DLD1 (cell line): ENCODE measurements around the gene GZF1.
"Not testable (repeated sequence)": the region's sequence is repeated elsewhere in the genome, so short reads cannot be mapped to it uniquely, and the experiment has no call there.

Source experiments
- in situ Hi-C: cut with HindIII; loops from 2 replicates; pipeline ENCODE4 v1.10.0; 2017; ENCODE audit warnings: low sequenced_read_pairs

Gene GZF1

DNA sequence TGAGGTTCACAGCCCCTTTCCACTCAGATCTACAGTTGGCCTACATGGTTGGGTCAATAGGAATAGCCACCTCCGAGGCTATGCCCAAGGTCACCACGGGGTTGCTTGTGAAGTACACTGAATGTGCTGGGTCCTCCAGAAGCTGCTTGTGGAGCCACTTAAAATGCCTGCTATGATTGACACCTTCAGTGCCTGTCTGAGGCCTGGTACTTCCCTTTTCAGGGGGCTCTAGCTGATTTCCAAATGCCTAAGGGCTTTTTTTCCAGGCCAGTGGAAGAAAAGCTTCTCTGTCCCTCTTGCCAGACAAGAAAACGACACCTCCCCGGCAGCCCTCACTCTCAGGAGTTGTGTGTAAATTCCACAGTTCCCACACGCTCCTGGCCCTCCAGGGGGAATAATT is 17.6 kb upstream of the GZF1 start:
- in situ Hi-C loops: no loop called here

DNA sequence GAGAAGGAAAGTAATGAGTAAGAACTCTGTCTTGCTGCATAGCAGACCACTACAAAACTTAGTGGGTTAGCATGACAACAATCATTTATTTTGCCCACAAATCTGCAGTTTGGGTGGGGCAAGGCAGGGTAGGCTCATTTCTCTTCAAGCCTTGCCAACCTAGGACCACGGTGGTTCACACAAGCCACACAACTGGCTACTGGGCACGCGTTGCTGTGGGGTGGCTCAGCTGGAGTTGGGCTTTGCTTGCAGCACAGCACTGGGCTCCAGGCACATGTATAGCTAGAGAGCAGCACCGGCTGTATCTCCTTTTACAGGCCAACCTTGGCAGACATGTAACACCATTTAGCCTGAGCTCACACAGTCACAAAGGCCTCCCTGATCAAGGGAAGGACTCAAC is 16.0 kb upstream of the GZF1 start:
- in situ Hi-C loops: no loop called here

- in situ Hi-C loops: no loop called here
Measured at GRCh38 chr20:23347791-23348190, 14.2 kb upstream of the GZF1 start.

- in situ Hi-C loops: not testable (repeated sequence)
Measured at GRCh38 chr20:23348510-23348909, 13.5 kb upstream of the GZF1 start.

- in situ Hi-C loops: no loop called here
Measured at GRCh38 chr20:23349338-23350195, 12.4 kb upstream of the GZF1 start.

DNA sequence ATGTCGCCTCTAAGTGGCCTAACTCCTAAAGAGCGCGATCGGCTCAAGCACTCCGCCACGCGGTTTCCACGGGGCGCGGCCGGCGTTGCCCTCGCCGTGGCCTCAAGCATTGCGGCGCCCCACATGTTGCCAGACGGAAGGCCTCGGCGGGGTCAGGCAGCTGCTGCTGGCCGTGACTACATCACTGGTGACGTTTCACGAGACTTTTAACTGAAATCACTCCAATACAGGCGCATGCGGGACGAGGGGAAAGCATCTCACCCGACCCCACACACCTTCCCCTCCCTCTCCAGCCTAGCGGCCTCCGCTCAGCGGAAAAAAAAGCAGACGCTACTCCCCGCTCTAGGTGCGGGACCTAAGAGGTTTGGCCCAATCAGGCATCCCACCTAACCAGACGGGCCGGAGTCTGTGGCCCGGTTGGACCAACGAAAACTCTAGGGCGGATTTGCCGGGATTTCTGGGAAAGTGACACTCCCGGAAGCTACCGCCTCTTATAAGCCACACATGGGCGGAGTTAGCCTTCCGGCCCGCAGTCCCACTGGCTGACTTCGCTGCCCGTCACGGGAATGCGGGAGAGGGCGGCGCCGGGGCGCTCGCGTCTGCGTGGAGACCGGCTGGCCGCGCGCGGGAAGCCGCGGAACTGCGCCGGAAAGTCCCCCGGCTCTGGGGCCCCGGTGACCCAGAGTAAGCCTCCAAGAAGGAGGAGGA is 11.6 kb upstream of the GZF1 start, which contains the start of gene NXT1:
NXT1 (plus strand) TSS at position 596 of the 708 bp plus-strand sequence. CDS start 3,251 bp downstream, outside the sequence.
- in situ Hi-C loops: no loop called here

DNA sequence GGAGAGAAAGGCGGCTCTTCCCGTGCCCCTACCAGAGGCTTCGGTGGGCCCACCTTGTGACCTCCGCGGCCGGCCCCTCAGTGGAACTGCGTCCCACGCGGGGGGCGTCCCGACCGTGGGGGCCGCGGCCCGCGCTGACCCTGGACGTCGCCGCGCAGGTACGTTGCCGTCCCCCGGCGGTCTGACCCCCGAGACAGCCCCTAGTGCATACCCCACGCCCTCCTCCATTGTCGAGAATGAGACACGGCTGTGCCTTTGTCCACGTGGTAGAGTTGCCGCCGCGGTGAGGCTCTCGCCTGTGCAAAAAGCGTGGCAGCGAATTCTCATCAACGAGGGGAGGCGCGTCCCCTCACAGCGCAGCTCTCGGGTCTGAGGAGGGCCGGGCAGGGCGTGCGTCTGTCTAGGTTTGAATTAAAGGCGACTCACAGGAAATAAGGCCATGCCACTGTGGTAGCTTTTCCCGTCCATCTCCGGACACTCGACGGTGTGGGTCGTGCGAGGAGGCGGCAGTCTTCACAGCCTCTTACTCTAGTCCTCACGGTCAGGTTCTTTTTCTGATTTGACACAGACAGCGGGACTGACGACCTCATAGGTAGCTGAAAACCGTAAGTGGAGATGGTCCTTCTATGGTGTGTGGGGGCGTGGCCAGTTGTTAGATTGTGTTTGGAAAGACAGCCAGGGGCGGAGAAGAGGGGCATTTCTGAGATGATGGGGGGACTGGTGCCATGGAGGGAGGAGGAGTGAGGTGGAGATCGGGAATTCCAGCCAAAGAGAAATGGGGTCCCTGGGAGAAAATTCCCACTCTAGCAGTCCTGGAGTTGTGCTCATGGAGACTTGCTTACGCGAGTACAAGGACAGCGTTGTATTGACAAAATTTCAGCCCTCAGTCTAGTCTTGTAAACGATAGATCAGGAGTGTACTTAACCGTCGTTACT is 10.8 kb upstream of the GZF1 start:
- in situ Hi-C loops: no loop called here

GRCh38 chr20:23356203-23356602 is 5.8 kb upstream of the GZF1 start:
- in situ Hi-C loops: no loop called here

GRCh38 chr20:23357767-23358562 is 4.0 kb upstream of the GZF1 start:
- in situ Hi-C loops: no loop called here

- in situ Hi-C loops: no loop called here
Measured at GRCh38 chr20:23358563-23358906, 3.4 kb upstream of the GZF1 start.

DNA sequence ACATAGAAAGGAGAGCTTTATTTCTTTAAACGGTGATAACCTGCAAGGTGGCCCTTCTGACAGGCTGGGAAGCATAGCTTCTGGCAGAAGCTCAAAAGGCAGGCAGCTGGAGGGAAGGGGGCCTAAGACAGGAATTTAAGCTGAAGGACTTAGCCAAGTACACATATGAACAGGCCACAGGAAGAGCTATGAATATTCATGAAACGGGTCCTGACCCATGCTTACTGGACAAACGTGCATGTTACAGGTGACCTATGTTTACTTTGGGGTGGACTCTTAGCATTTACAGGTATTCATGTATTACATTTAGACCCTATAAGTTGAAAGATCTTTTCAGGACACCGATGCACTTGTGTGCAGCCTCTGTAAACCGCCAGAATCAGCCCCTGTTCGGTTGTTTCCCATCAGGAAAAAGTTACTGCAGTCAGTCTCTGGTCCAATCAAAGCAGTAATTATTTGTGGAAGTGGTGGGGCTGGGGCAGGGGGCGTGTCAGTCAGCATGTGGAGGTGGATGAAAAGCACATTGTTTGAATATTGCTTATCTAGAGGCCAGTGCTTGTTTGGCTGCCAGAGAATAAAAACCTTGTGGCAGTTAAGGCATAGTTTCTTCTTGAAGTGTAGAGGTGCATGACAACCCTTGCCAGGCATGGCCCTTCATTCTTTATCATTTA is 2.9 kb upstream of the GZF1 start:
- in situ Hi-C loops: no loop called here

- in situ Hi-C loops: no loop called here
Measured at GRCh38 chr20:23360531-23360930, 1.5 kb upstream of the GZF1 start.

GRCh38 chr20:23361119-23361475 is 885 bp upstream of the GZF1 start:
- in situ Hi-C loops: no loop called here

DNA sequence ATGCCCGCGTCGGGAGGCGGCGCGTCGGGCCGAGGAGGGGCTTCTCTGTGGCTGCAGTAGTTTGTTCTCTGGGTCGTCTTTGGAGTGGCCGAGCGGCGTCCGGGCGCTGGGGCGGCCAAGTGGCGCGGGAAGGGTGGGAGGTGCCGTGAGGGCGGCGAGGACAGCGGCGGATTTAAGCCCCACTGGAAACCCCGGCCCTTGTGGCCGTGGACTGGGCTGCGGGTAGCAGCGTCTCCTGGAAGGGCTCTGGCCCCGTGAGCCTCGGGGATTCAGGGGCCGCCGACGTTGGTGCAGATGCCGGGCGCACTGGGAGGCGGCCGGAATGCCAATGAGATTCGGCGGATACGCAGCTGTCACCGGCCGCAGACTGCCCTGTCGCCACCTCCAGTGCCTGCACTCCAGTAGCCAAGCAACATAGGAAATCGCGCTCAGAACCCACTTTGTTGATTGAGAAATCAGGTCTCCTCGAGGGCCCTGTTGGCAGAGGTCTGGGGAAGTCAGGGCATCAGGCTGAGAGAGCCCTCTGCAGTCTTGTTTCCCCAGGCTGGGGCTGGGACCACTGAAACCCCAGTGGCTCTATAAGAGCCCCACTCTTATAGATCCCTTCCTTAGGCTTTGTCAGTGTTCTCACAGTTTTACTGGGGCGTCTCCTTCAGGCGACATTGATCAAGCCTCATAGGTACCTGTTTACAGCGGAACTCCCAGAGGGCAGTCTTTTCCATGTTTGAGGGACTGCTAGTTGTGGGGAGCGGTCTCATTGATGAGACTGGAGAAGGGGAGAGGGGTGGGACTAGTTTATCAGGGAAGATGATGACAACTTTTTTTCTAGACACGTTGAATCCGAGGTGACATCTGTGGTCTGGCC is 642 bp downstream of the GZF1 start:
- in situ Hi-C loops: no loop called here

DNA sequence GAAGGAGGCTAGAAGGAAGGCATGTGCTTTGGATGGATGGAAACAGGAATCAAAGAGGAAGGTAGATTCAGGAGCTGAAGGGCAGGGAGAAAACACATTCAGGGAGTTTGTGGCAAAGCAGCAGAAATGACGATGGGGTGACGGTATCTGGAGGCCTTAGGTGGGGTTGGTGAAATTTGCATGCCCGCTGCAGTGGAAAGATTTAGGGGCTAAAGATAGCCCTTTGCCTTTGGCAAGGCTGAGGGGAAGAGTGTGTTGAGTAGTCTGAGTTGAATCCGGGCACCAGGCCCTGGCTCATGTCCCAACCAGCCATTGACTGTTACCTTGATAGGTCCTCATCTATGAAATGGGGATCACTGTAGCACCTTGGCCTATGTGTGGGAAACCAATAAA is 1.3 kb downstream of the GZF1 start:
- in situ Hi-C loops: no loop called here

DNA sequence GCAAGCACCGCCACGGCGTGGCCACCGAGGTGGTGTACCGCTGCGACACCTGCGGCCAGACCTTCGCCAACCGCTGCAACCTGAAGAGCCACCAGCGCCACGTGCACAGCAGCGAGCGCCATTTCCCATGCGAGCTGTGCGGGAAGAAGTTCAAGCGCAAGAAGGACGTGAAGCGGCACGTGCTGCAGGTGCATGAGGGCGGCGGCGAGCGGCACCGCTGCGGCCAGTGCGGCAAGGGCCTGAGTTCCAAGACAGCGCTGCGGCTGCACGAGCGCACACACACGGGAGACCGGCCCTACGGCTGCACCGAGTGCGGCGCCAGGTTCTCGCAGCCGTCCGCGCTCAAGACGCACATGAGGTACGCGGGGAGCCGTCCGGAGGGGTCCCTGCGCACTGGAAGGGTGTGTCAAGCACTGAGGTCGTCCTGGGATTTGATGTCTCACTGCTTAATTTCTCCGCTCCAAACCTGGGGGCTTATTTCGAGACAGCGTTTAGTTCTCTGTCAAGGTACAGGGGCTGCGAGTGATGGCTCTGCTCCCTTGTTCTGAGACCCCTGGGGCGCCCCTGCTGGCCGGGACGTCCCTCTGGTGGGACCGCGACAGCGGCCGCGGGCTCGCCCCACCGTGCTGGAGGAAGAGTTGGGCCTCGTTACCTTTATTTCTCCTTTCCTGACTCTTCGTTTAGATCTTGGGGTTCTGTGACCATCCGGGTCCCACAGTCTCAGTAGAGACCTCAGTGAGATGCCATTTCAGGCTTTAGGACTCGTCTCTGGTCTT is 3.6 kb downstream of the GZF1 start:
- in situ Hi-C loops: no loop called here

DNA sequence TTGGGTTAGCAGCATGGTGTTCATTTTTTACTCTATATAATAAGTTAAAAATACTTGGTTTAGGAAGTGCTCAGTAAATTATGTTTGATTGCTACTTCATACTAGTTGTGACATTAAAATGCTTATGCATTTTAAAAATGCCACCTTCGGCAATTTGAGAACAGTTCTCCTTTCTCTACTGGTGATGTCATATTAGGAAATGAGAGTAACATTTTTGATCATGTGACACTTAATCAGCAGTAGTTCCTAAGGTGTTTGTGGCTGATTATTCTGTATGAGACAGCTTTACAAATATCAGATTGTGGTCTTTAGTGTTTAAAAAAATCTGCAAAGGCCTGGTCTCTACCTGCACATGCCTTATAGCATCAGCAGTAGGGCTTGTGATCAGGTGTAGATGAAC is 4.4 kb downstream of the GZF1 start:
- in situ Hi-C loops: no loop called here

DNA sequence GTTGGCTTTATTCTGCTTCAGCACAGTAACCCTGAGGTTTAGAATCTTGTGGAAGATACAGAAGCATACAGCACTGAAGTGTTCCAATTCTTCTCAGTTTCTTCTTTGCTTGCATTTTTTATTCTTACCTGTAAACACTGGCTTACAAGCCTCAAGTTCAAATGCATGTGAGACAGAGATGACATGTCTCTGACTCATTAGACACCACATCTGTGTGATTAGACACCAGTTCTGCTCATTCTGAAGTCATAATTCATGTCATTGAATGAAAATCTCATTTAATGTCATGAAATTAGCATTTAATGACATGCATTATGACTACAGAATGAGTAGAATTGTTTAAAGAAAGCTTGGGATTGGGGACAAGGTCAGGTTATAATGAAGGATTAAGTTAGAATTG is 5.8 kb downstream of the GZF1 start:
- in situ Hi-C loops: no loop called here
